ENCODE results near the gene KIAA1549. TPM values are rescaled to one million over a fixed set of nuclear protein-coding genes. Genes with fewer than 3 reads are reported as not detected.

KIAA1549 gene
- polyA plus RNA-seq, 1 donor (not counting 4 experiments of a cell fraction or from before 2014, with no cell fraction given) = 1.1 TPM

GRCh38 chr7:138907850-138908249, 73.3 kb downstream of the KIAA1549 start:
- Histone ChIP-seq H3K27me3 (ENCODE audit: control insufficient read depth, extremely low read depth, insufficient read depth, low read length) (no peaks in the 10 kb centered on the region), H3K9me3 (ENCODE audit: control insufficient read depth, low read depth, low read length) (no peaks in the 10 kb centered on the region), H3K36me3 (ENCODE audit: control insufficient read depth in 2 of 2, extremely low read depth in 1 of 2, insufficient read depth in 2 of 2, low read length in 2 of 2) (no peaks in the 10 kb centered on the region), H3K4me2 (ENCODE audit: control insufficient read depth, extremely low read depth, insufficient read depth, low read depth, low read length) (no peak overlapping the region), H2AFZ (ENCODE audit: control insufficient read depth, low read length) (no peak overlapping the region), H3K4me1 (ENCODE audit: control insufficient read depth, extremely low read depth, insufficient read depth, low read length) (no peaks in the 10 kb centered on the region), H3K4me3 (ENCODE audit: control insufficient read depth in 2 of 3, extremely low read depth in 1 of 3, insufficient read depth in 2 of 3, low read depth in 1 of 3, low read length in 3 of 3) (no peak overlapping the region), H4K20me1 (ENCODE audit: control insufficient read depth, extremely low read depth, insufficient read depth, low read length) (no peaks in the 10 kb centered on the region), H3K79me2 (ENCODE audit: control insufficient read depth, insufficient read depth, low read length) (no peaks in the 10 kb centered on the region), H3K9me1 (ENCODE audit: control insufficient read depth, extremely low read depth, insufficient read depth, low read length) (no peaks in the 10 kb centered on the region), H3K9ac (ENCODE audit: control insufficient read depth, extremely low read depth, insufficient read depth, low read length) (no peak overlapping the region), H3K27ac (ENCODE audit: control insufficient read depth, insufficient read depth, low read length) (no peak overlapping the region)
- dilution Hi-C loops (cut with MboI; ENCODE audit: extremely low pct_ligation_motif_present, low sequenced_read_pairs) = no loop called here
- TF ChIP-seq EZH2 (IDR thresholded peaks at IDR 0.05; ENCODE audit: low read length) (no peak), CTCF (optimal IDR thresholded peaks at IDR 0.05 in 1 of 3, IDR thresholded peaks at IDR 0.05 in 1 of 3, conservative IDR thresholded peaks at IDR 0.05 in 1 of 3; ENCODE audit: extremely low read depth in 1 of 3, insufficient read depth in 2 of 3, low read length in 3 of 3) (no peak)
- no peak for DNase-seq (ENCODE audit: low read depth, low spot score)
- no peak for FAIRE-seq

- no peak for DNase-seq (ENCODE audit: low read depth, low spot score)
- dilution Hi-C loops (cut with MboI; ENCODE audit: extremely low pct_ligation_motif_present, low sequenced_read_pairs) = no loop called here
- Histone ChIP-seq H3K27me3 (ENCODE audit: control insufficient read depth, extremely low read depth, insufficient read depth, low read length) (no peaks in the 10 kb centered on the region), H3K27ac (ENCODE audit: control insufficient read depth, insufficient read depth, low read length) (no peak overlapping the region), H3K36me3 (ENCODE audit: control insufficient read depth in 2 of 2, extremely low read depth in 1 of 2, insufficient read depth in 2 of 2, low read length in 2 of 2) (no peaks in the 10 kb centered on the region), H3K79me2 (ENCODE audit: control insufficient read depth, insufficient read depth, low read length) (no peaks in the 10 kb centered on the region), H3K4me2 (ENCODE audit: control insufficient read depth, extremely low read depth, insufficient read depth, low read depth, low read length) (no peak overlapping the region), H4K20me1 (ENCODE audit: control insufficient read depth, extremely low read depth, insufficient read depth, low read length) (no peaks in the 10 kb centered on the region), H3K4me1 (ENCODE audit: control insufficient read depth, extremely low read depth, insufficient read depth, low read length) (no peaks in the 10 kb centered on the region), H3K9me1 (ENCODE audit: control insufficient read depth, extremely low read depth, insufficient read depth, low read length) (no peaks in the 10 kb centered on the region), H3K9me3 (ENCODE audit: control insufficient read depth, low read depth, low read length) (no peaks in the 10 kb centered on the region), H2AFZ (ENCODE audit: control insufficient read depth, low read length) (no peak overlapping the region), H3K9ac (ENCODE audit: control insufficient read depth, extremely low read depth, insufficient read depth, low read length) (no peak overlapping the region), H3K4me3 (ENCODE audit: control insufficient read depth in 2 of 3, extremely low read depth in 1 of 3, insufficient read depth in 2 of 3, low read depth in 1 of 3, low read length in 3 of 3) (no peak overlapping the region)
- TF ChIP-seq EZH2 (IDR thresholded peaks at IDR 0.05; ENCODE audit: low read length) = no peak
- TF ChIP-seq CTCF (optimal IDR thresholded peaks at IDR 0.05 in 1 of 3, IDR thresholded peaks at IDR 0.05 in 1 of 3, conservative IDR thresholded peaks at IDR 0.05 in 1 of 3; ENCODE audit: extremely low read depth in 1 of 3, insufficient read depth in 2 of 3, low read length in 3 of 3) = no peak
- FAIRE-seq = no peak
Measured at GRCh38 chr7:138907201-138907847, 73.9 kb downstream of the KIAA1549 start.

Measured in keratinocyte (primary cell).